Activated gamma-delta T cell treated with Interleukin-2 at 50 U/mL for 16 hours (primary cell): ENCODE measurements around the gene AFG3L2.
"Not testable (repeated sequence)": the region's sequence is repeated elsewhere in the genome, so short reads cannot be mapped to it uniquely, and the experiment has no call there.

Source experiments
- DNase-seq: peaks from one replicate; pipeline ENCODE4 v3.0.0-alpha.2; 2020

The AFG3L2 gene

DNA sequence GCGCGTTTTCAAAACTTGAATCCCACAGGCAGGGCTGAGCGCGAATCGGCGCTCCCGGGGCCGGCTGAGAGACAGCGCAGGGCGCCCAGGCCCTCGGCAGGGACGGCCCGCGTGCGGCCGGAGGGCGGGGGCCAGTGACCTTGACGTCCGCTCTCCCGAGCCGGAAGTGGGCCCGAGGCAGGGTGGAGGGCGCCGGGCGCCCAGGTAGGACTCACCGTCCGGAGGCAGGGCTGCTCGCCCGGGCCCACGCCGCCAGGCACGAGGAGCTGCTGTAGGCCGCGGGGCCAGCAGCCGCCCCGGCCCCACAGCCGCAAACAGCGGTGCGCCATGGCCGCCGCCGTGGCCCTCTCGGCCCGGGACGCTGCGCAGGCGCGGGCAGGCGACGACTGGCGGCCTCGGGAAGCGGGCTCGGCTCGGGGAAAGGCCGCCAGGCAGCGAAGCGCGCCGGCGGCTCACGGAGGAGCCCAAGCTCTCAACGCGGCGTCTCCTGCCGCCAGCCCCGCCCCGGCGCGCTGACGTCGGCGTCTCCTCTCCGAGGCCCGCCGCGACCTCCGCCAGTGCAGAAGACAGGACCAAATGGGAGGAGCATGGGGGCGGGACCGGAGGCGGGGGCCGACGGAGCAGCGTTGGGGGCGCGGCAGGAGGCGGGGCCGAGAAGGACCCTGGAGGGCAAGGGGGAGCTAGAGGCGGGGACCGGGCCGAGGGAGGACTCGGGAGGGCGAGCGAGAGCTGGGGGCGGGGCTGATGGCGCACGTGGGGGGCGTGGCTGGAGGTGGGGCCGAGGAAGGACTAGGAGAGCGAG lies at the start of gene AFG3L2:
Gene AFG3L2 (minus strand): TSS at position 474 of the 802 bp plus-strand sequence. CDS start 145 bp downstream, at position 329.
- DNase-seq: peak; percentile 100

DNA sequence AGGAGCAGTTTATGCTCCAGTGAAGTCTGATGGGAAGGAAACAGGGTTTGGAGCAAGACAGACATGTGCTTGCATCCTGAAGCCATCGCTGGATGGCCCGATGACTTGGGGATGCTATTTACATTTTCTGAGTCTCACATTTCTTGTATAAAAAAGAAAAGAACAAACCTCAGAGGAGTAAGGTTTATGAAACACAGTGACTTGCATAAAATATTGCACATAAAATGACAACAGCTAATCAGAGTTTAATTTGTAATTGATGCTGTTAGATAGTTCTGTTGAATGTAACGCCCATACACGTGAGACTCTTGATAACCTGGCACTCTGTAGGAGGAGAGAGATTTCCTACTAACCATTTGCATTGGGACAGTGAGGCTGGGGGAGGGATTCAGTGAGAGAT lies 47.2 kb upstream of the AFG3L2 start:
- no peak for DNase-seq

- no peak for DNase-seq
Measured at GRCh38 chr18:12423820-12424219, 46.8 kb upstream of the AFG3L2 start.

GRCh38 chr18:12423393-12423792 lies 46.4 kb upstream of the AFG3L2 start:
- DNase-seq: no peak

DNA sequence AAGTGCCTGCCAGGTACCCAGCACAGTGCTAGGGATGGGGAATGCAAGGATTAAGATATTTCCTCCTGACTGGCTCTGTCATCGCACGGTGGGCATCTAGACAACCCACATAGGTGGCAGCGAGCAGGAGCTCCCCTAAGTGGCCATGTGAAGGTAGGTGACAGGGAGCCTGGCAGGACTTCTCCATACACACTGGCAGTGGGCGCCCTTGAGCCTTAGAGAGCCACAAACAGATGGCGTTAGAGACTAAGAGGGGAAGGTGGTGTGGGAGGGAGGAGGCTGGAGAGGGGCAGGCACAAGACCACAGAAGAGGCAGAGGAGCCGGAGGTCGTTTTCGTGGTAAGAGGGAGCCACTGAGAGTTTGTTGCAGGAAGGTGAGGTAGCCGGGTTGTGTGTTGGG lies 45.9 kb upstream of the AFG3L2 start:
- DNase-seq: no peak

DNA sequence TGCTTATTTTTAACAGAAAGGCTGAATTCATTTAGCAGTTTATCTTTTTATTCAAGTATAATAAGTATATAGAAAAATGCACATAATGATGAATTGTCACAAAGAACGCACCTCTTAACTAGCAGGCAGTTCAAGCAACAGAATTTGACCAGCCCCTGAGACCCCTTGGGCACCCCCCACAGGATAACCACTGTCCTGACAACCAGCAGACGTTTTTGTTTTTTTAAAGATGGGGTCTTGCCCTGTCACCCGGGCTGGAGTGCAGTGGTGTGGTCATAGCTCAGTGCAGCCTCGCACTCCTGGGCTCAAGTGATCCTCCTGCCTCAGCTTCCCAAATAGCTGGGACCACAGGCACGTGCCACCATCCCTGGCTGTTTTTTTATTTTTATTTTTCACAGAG lies 44.7 kb upstream of the AFG3L2 start:
- DNase-seq: no peak

- no peak for DNase-seq
Measured at GRCh38 chr18:12420821-12421421, 43.9 kb upstream of the AFG3L2 start.

- DNase-seq: no peak
Measured at GRCh38 chr18:12417687-12418086, 40.7 kb upstream of the AFG3L2 start.

- no peak for DNase-seq
Measured at GRCh38 chr18:12416098-12416729, 39.2 kb upstream of the AFG3L2 start.

DNA sequence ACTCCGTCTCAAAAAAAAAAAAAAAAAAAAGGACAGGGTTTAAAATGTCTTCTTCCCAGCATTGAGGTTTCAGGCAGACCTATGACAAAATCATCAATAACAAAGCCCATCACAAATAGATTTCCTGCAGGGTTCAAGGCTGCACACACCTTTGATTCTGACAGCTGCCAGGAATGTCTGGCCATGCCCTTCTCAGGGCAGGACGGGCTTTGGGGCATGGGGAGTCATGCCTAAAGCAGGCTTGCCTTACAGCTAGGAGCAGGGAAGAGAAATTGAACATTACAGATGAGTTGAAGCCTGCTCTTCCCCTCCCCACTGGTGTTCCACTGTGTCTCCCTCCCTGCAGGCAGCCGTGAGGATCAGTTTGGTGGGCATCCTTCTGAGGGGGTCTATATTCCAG lies 34.4 kb upstream of the AFG3L2 start:
- no peak for DNase-seq

DNA sequence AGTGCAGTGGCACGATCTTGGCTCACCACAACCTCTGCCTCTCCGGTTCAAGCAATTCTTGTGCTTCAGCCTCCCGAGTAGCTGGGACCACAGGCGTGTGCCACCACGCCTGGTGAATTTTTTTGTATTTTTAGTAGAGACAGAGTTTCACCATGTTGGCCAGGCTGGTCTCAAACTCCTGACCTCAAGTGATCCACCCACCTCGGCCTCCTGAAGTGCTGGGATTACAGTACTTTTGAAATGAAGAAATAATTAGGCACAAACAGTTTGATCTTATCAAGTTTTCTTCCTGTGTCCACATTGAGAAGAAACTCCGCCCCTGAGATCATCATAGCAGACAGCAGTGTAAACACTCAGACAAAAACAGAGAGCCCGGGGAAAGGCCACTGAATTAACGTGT lies 33.7 kb upstream of the AFG3L2 start:
- not testable (repeated sequence) for DNase-seq

GRCh38 chr18:12410081-12410481 lies 33.1 kb upstream of the AFG3L2 start:
- DNase-seq: no peak

GRCh38 chr18:12409469-12409868 lies 32.4 kb upstream of the AFG3L2 start:
- DNase-seq: no peak

GRCh38 chr18:12408247-12408869 lies 31.3 kb upstream of the AFG3L2 start:
- DNase-seq: no peak

DNA sequence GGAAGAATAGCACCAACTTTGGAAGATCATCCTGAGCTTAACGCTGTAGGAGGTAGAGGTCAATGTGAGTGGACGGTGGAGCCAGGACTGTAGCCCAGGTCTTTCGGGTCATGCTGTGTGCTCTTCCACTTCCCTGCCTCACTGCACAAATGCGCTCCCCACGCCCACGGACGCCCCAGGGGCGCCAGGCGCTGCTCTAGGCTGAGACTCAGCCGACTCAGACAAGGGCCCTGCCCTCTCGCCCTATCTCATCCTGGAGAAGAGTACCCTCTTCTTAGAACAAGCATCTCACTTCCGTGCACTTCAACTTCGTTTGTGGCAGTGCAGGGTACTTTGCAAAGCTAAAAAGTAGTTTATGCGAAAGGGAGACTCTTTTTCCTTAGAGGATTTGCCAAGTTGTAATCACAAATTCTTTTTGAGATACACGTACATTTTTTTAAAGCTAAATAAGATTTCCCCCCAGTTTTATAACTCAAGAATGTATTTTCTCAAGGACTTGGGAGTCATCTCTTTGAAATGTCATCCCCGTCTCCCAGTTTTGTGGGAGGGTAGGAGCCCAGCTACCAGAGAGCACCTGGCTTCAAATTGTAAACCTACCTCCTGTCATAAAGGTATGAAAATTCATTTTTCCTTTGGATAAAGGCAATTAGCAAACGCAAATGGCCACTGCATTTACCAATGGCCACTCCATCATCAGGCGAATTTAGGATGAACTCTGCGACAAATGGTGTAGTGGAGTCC lies 29.5 kb upstream of the AFG3L2 start:
- no peak for DNase-seq

DNA sequence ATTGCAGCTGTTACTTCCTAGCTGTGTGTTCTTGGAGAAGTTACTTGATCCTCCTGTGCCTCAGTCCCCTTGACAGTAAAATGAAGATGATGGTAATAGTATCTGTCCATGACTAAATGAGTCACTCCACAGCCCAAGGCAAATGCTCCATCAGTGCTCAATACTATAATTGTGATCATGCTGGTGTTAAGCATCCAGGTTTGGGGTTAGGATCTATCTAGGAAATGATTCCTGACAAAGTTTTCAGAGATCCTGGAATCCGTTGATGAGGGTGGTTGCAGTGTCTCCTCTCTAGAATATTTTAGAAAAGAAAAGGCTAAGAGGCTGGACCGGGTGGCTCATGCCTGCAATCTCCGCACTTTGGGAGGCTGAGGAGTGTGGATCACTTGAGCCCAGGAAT lies 28.0 kb upstream of the AFG3L2 start:
- no peak for DNase-seq

DNA sequence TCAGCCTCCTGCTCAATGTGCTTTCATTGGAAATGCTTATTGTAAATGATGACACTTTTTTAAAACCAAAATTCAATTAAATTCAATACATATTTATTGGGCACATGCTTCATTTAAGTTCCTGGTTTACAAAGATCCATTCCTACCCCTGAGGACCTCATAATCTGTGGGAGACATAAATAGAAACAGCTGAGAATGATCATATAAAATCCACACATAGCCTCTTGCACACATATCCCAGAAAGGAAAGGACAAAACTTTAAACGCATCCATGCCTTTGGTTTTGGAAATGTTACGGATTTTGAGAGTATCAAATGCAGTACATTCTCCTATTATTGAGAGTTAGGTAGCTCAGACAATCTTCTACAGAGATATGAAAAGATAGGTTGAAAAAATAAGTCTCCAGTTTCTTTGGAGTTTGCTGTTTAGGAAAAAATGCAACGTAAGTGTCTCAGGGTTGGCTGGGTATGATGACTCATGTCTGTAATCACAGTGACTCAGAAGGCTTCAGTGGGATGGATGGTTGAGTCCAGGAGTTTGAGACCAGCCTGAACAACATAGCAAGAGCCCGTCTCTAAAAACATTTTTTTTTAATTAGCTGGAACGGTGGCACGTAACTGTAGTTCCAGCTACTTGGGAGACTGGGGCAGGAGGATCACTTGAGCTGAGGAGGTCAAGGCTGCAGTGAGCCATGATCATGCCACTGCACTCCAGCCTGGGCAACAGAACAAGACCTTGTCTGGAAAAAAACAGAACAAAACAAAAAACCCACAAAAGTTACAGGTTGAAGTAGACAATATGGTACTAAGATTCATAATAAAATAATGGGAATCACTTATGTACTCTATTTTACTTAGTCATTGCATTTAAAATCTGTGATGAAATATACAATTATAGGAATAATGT lies 26.8 kb upstream of the AFG3L2 start:
- DNase-seq: no peak

- DNase-seq: no peak
Measured at GRCh38 chr18:12401881-12402280, 24.9 kb upstream of the AFG3L2 start.

DNA sequence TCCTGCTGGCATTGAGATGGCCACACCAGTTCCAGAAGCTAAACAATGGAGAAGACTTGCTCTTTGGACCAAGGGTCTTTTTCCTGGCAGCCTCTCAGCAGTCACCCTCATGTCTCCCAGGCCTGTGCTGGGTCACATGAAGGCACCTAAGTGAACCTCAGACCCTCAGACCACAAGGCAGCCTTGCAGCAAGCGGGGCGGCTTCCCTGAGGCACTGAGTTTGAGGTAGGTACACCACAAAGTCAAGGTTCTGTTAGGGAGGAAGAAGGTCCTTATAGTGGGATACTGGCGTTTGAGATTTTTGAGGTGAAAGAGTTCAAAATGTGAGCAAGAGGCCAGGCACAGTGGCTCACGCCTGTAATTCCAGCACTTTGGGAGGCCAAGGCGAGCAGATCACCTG lies 22.2 kb upstream of the AFG3L2 start:
- DNase-seq: no peak

- DNase-seq: no peak
Measured at GRCh38 chr18:12398625-12399024, 21.6 kb upstream of the AFG3L2 start.

DNA sequence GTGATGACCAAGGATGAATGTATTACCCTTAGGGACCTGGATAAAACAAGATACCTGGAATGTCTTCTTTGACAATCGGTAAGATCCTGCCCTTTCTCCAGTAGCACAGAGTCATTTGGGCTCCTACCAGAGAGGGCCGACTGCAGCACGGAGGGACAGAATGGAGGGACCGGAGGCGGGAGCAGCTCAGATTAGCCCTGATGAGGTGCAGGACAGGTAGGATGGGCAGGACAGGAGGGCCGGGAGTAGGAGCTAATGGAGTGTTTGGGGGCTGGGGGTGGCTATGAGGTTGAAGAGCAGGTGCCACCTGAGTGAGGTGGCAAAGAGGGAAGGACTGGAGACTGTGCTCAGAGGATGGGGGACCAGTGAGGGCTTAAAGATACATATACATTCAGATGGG lies 20.8 kb upstream of the AFG3L2 start:
- DNase-seq: no peak

DNA sequence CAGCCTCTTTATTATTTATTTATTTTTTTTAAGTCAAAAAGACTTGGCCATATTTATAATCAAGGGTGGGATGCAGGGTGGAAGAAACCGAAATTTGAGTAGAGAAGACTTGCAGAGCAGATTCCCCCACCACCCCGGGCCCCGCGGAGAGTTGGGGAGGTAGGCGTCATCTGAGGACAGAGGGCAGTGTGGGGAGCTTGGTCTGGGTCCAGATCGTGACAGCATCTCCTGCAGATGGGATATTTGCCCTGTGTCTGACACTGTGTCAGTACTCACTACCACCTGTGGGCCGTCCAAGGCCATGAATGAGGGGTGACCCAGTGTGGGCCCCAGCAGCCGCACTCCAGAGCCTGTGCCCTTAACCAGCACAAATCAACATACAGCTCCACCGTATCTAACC lies 20.2 kb upstream of the AFG3L2 start:
- no peak for DNase-seq
